Activated effector memory CD4-positive, alpha-beta T cell treated with anti-CD3 and anti-CD28 coated beads, Interleukin-2, amount 50 U/mL, for 16 hours (primary cell): ENCODE measurements around the gene CEP290.
"Not testable (repeated sequence)": the region's sequence is repeated elsewhere in the genome, so short reads cannot be mapped to it uniquely, and the experiment has no call there.

Experiments
- DNase-seq: peaks from one replicate; pipeline ENCODE4 v3.0.0-alpha.2; 2020

CEP290 gene

DNA sequence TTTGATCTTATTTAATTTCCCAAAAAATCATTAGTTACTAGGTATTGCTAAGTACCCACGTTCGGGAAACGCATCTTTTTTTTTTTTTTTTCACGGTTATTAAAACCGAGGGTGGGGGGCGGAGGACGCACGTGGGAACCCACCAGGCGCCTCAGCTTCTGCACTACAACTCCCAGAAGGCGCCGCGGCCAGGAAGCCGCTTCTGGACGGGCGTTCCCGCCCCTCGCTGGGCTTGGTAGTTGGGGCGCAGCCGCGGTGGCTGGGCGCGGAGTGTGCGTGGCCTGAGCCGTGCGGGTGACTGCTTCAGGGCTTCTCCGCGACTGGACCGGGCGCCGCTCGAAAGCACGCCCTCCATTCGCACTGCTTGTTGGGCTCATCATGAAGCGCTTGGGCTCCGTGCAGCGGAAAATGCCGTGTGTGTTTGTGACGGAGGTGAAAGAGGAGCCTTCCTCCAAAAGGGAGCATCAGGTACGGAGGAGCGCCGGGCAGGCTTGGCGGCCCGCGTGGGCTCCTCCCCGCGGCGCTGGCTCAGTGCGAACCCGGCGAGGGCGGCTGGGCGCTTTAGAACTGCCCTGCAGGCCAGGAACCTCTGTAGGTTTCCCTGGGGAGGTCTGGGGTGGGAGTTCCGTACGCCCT, 106.5 kb downstream of the CEP290 start:
- DNase-seq, result peak; percentile 95

DNA sequence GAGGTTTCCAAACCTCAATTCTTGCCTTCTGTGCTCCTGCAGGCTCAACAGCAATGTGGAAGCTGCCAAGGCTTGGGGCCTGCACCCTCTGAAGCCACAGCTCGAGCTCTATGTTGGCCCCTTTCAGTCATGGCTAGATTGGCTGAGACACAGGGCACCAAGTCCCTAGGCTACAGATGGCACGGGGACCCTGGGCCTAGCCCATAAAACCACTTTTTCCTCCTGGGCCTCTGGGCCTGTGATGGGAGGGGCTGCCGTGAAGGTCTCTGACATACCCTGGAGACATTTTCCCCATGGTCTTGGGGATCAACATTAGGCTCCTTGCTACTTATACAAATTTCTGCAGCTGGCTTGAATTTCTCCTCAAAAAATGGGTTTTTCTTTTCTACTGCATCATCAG, 110.7 kb downstream of the CEP290 start:
- not testable (repeated sequence) for DNase-seq

DNA sequence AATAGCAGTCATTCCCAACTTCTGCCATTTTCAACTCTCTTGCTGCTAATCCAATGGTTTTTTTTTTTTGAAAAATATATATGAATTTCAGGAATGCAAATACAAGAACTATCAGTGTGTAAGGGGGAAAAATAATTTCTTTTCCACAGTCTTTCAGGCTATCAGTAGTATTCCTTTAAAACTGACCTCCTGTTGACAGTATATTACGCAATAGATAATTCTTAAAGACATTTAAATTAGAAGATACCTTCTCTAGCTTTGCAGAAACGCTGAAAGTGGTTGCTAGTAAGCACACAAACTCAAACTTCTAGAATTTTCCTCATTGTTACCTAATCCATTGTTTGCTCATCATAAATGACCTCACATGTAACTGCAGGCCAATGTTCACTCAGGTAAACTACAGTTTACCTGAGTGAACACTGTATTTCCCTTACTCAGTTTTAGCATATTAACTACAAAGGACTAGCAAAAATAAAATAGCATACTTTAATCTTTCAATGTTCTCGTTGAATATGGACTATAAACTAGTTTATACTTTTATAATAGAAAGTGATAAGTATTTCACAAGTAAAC, 112.7 kb downstream of the CEP290 start, which contains the start of gene C12orf50:
Gene C12orf50 (minus strand): TSS at position 309 of the 573 bp plus-strand sequence. CDS start 2,439 bp downstream, outside the sequence.
- DNase-seq, result no peak

DNA sequence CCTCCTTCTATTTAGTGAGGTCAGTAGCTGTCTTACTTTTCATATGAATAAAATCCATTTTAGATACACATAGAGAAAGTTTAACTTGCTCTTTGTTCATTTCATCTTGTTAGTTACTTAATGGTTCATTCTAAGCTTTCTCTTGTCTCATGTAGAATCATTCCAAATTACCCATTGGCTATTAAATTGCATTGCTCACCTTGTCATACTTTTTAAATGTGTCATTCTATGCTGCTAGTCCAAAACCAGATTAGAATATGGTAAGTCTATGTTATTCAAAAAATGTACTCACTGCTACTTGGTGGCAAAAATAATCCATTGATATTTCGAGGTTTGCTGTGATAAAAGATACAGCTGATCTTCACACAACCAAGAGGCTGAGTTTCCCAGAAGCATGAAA, 115.7 kb downstream of the CEP290 start:
- no peak for DNase-seq

DNA sequence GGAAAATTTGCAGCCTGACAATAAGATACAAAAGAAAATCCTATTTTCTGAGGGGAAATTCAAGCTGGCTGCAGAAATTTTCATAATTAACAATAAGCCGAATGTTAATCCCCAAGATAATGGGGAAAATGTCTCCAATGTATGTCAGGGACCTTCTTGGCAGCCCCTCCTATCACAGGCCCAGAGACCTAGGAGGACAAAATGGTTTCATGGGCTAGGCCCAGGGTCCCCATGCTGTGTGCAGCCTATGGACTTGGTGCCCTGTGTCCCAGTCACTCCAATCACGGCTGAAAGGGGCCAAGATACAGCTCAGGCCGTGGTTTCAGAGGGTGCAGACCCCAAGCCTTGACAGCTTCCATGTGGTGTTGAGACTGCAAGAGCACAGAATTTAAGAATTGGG, 123.9 kb downstream of the CEP290 start:
- DNase-seq, result no peak

DNA sequence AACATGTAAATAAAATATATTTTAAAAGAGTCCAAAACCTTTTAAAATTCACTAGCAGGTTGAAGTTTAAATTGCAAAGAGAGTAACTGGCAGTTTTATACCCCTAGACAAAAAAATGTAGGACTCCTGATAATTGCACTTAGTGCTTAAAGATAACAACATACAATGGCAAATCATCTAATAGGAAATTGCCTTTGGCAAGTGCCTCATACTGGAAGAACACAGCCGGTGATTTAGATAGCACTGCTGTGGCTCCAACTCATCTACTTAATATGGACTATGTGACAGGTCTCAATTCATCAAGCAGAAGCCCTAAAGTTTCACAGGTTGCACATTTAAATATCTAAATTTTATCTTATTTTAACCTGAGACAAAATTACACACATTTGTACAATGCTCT, 126.1 kb downstream of the CEP290 start:
- DNase-seq, result no peak

DNA sequence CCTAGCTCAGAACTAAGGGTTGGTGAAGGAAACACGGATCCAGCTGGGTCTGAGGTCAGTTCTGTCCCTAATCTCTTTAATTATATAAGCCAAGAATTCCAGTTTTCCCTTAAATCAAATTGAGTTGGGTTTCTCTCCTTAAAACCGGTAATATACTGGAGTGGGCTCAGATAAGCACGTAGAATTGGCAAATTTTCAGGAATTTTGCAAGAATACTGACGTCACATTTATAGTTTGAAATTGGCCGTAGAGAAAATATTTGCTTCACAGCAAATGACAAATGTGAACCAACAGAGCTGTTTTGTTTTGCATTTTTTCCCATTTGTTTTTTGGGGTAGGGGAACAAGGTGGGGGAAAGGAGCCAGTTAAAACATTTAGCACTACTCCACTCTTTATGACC, 130.1 kb downstream of the CEP290 start:
- DNase-seq, result no peak

DNA sequence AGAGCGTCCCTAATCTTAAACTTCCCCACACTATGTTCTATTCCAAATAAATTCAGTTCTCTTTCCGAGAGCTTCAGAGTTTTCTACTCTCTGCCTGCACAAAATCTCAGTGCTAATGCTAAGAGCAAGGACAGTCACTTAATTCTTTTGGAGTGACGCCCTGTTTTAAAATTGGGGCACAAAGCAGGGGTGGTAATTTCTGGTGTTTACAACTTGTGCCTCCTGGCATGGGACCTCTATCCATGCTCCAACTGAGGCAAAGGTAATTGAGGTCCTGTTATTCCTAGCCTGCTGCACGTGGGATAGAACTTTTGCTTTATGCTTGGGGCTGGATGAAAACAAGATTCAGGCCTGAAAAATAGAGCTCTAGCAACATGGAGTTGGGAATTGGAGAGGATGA, 135.5 kb downstream of the CEP290 start:
- DNase-seq, result no peak

DNA sequence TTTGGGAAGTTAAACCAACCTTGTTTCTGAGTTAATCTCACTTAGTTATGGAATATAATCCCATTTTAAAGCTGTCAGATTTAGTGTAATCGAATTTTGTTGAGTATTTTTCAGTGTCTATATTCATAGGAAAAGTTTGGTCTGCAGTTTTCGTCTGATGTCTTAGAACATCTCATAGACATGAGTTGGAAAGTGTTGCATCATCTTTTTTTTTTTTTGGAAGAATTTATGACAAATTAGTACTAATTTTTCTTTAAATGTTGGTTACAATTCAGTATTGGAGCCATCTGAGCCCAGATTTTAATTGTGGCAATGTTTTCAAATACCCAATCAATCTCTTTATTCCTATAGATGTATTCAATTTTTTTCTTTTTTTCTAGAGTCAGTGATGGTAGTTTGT, 140.6 kb downstream of the CEP290 start:
- no peak for DNase-seq
